ENCODE results near the gene IGFBP2.

Gene IGFBP2

DNA sequence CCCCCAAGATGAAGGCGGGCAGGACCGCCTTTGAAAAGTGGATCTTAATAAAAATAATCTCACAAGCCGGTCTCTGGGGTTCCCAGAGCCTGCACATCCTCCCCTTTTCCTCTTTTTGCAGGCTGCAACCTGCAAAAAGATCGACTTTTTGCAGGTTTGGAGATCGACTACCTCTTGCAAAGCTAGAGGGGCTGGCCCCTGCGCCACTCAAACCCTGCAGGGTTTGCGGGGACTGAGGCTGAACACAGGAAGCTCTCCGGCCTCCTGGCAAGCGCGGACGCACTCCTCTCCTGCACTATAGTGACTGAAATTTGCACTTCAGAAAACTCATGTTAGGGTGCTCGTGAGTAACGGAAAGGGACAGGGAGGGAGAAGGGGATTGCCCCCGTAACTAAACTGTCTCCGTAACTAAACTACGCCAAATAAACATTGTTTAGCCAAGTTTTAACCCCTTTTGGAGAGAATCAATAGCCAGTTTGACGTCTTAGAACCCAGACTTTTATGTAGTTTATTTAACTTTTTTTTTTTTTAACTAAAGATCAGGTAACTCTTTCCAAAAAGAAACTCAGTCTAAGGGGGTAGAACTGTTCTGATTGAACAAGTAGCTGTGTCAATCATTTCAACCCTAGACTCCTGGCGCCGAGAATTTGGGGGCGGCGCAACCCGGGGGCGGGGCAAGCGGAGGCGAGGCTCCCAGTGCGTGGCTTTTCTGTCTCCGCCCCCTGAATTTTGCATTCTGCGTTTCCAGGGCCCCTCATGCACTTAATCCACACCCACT lies 59.6 kb downstream of the IGFBP2 start:
- Mint-ChIP-seq H3K27me3 (peaks cover 92% of the 10 kb centered on the region), H3K4me1 (peaks cover 35% of the 10 kb centered on the region), H3K36me3 (no peaks in the 10 kb centered on the region), H3K9me3 (no peaks in the 10 kb centered on the region), H3K4me3 (peak overlapping the region; percentile 69), H3K27ac (no peak overlapping the region)
- ATAC-seq, result no peak

DNA sequence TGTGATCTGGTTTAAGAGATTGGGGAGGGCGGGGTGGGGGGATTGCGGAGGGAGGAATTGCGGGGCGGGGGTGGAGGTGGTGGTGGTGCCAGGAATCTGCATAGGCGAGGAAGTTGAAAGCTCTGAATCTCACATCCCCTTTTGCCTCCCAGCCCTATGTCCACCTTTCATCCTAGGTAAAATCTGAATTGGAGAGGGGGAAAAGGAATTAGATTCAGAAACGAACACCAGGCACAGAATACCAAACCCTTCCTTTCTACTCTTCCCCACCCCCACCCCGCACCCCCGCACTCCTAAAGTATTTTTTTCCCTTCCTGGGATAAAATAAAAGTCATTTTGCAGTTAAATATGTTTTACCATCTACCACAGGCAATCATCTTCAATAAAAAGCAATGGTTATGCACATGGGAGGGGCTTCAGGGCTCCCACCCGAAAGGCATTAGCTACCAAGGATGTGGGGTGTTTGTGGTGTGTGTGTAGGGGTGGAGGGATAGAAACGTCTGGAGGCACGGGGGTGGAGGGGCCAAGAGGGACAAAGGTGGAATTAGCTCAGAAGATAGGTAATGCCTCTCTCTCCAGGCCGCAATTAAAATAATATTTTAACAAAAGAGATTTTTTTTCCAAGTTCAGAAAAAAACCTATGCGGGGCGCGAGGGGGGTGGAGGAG lies 60.3 kb downstream of the IGFBP2 start:
- Mint-ChIP-seq H3K4me1 (peaks cover 35% of the 10 kb centered on the region), H3K4me3 (peak overlapping the region; percentile 25), H3K9me3 (no peaks in the 10 kb centered on the region), H3K36me3 (no peaks in the 10 kb centered on the region), H3K27me3 (peaks cover 94% of the 10 kb centered on the region), H3K27ac (no peak overlapping the region)
- no peak for ATAC-seq

DNA sequence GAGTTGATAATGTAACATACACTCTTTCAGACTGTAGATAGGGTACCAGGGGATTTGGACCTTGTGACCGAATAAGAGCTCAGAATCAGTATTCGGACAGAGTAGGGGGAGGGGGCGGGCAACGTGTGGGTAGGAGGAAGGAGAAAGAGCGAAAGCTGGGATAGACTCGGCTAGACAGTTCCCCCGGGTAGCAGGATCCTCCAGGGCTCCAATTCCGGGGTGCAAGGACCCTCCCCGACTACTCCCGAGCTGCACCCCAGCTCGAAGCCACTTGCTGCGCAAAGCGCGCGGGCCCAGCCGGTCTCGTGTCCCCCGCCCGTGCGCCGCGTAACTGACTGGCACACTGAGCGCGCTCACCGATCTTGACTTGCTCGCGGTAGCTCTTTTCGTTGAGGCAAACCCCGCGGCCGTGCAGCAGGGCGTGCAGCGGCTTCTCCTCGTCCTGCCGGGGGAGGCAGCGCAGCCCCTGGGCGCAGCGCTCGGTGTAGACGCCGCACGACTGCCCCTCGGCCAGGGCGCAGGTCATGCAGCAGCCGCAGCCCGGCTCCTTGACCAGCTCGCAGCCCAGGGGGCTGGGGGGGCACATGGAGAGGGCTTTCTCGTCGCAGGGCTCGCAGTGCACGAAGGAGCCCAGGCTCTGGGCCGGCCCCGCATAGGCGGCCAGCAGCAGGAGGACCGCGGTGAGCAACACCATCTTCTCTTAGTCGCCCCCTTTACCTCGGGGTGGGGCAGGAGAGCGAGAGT lies 61.0 kb downstream of the IGFBP2 start:
- peaks cover 87% of the 10 kb centered on the region for H3K27me3 Mint-ChIP-seq
- peaks cover 35% of the 10 kb centered on the region for H3K4me1 Mint-ChIP-seq
- no peak overlapping the region for H3K27ac Mint-ChIP-seq
- ATAC-seq, result no peak
- no peaks in the 10 kb centered on the region for H3K9me3 Mint-ChIP-seq
- H3K36me3 Mint-ChIP-seq, result no peaks in the 10 kb centered on the region
- peak overlapping the region; percentile 12 for H3K4me3 Mint-ChIP-seq

DNA sequence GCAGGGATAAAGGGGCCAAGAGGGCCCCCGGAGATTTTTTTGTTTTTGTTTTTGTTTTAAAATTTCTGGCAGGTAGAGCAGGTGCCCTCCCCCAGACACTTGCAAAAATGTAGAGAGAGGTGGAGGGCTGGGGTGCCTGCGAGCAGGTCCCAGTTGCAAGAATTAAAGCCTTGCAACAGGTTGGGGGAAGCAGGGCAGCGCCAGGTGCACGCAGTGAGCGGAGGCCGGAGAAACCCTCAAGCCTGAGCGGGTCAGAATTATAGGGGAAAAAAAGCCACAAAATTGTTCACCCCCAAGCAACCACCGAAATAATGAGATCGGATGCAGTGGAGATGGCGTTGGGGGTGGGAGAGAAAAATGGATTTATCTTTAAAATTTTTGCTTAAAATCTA lies 61.6 kb downstream of the IGFBP2 start:
- H3K27ac Mint-ChIP-seq, result no peak overlapping the region
- peaks cover 81% of the 10 kb centered on the region for H3K27me3 Mint-ChIP-seq
- ATAC-seq, result no peak
- H3K4me1 Mint-ChIP-seq, result peaks cover 35% of the 10 kb centered on the region
- H3K36me3 Mint-ChIP-seq, result no peaks in the 10 kb centered on the region
- no peak overlapping the region for H3K4me3 Mint-ChIP-seq
- H3K9me3 Mint-ChIP-seq, result no peaks in the 10 kb centered on the region

DNA sequence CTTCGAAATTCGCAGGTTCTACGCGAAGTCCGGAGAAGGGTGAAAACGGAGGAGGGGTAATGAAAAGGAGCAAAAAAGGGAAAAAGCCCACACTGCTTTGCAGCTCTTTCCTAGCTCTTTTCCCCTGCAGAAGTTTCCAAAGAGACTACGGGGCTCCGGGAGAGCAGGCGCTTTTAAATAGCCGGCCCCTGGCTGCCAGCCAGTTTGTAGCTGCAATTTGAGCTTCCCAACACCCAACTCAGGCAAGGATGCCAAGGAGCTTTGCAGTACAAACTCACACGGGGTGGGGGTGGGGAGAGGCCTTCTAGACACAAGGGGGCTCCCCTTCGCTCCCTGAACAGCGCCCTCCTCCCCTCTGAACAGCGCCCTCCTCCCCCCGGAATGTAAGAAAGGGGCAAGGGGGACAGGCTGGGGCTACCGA lies 62.2 kb downstream of the IGFBP2 start, which contains the start of gene IGFBP5:
Gene IGFBP5, minus strand, starts transcription at position 149 of the 421 bp plus-strand sequence. CDS start 774 bp downstream, outside the sequence.
- Mint-ChIP-seq H3K27ac (no peak within 1 kb of the TSS), H3K4me3 (peak within 1 kb of the TSS; percentile 12), H3K36me3 (no peaks in the 10 kb centered on the region), H3K9me3 (no peaks in the 10 kb centered on the region), H3K27me3 (peaks cover 75% of the 10 kb centered on the region), H3K4me1 (peaks cover 35% of the 10 kb centered on the region)
- ATAC-seq, result no peak

DNA sequence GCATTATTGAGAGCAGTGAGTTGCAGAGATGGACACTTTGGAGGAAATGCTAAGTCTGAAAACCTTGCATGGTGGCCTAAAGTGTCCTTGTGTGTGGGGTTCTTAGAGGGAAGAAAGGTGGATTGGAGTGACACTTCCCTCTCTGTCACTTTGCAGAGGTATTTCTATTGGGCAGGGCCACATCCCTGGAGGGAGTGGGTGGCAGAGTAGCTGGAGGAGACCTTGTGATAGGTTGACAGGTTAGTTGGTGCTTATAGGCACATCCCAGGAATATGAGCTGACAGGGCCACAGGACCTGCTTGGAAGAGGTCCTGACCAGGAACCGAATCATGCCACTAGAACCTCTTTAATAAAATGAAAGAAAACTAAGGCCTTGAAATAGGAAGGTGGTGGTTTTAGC lies 63.1 kb downstream of the IGFBP2 start:
- peaks cover 67% of the 10 kb centered on the region for H3K27me3 Mint-ChIP-seq
- H3K4me3 Mint-ChIP-seq, result no peak overlapping the region
- H3K27ac Mint-ChIP-seq, result no peak overlapping the region
- ATAC-seq, result no peak
- H3K4me1 Mint-ChIP-seq, result peaks cover 32% of the 10 kb centered on the region
- no peaks in the 10 kb centered on the region for H3K36me3 Mint-ChIP-seq
- no peaks in the 10 kb centered on the region for H3K9me3 Mint-ChIP-seq

DNA sequence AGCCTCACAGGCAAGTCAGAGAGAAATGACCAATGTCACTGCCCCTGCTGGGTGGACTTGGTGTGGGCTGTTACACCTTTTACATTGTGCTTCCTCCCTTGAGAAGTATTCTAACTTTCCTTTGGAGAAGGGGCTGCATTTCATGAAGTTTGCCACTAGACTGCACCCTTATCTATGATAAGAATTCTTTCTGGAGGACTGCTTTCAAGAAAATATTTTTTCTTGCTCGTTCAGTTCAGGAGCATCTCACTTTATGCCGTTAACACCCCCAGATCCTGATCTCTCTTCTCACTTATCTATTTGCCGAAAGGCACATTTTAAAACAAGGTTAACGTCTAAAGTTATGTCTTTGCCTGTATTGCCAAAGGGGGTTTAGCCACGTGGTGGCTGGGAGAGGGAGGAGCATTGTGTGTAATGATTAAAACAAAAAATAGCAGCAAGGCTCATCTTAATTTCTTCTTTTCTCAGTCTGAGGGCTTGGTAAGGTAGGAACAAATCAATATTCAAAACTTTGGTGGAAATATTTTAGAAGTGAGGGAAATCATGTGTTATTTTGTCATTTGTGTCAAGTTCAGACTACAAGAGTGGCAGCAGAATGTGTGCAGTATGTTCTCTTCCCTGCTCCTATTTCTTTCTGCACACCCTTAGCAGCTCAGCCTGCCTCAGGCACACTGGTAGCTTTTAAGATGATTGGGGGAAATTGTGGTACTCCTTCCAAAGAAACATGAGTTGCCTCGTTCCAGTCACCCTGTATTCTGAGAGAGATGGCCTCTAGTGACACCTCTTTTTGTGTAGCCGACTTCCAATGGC lies 63.7 kb downstream of the IGFBP2 start:
- Mint-ChIP-seq H3K27me3 (peaks cover 61% of the 10 kb centered on the region), H3K27ac (no peak overlapping the region), H3K4me3 (no peak overlapping the region), H3K4me1 (peaks cover 27% of the 10 kb centered on the region), H3K36me3 (no peaks in the 10 kb centered on the region), H3K9me3 (no peaks in the 10 kb centered on the region)
- ATAC-seq, result no peak

DNA sequence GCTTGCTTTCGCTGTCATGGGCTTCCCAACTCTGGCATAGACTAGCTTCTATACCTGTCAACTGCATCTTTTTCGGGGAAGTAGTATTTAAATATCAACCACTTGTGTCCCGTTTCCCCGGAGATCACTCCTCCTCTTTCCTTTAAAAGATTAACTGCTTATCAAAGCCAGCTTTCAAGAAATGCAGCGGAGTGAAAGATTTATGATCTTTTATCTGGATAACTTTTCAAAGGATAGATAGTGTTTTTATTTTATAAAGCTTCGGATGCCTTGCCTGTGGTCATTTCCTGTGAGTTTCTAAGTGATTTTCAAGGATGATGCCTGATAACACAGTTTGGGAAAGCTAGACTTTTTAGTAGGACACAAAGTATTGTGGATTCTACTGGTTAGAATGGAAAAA lies 65.1 kb downstream of the IGFBP2 start:
- Mint-ChIP-seq H3K4me3 (no peak overlapping the region), H3K27me3 (peaks cover 55% of the 10 kb centered on the region)
- ATAC-seq, result no peak

DNA sequence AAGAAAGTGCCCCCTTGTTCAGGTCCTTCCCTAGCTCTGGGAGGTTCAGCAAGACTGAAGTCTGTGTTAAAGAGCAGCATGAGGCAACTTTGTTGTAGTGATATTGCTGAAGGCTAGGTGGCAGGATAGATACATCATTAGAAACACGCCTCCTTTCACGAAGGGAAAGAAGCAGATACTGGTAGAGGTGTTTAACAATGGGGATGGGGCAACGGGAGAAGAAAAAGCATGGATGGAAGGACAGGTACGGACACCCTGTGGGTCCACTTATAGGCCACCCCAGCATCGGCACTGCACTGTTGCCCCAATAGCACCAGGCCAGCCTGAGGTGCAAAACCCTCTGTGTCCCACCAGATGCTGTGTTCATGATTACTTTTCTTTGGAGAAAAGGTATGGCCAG lies 65.7 kb downstream of the IGFBP2 start:
- Mint-ChIP-seq H3K36me3 (no peaks in the 10 kb centered on the region), H3K4me3 (no peak overlapping the region), H3K27me3 (peaks cover 49% of the 10 kb centered on the region), H3K27ac (no peak overlapping the region), H3K4me1 (peaks cover 12% of the 10 kb centered on the region), H3K9me3 (no peaks in the 10 kb centered on the region)
- peak; percentile 56 for ATAC-seq

More for the DNA sequence above, 65.1 kb downstream of the IGFBP2 start:
- Mint-ChIP-seq H3K9me3 (no peaks in the 10 kb centered on the region), H3K27ac (no peak overlapping the region), H3K36me3 (no peaks in the 10 kb centered on the region), H3K4me1 (peaks cover 17% of the 10 kb centered on the region)

DNA sequence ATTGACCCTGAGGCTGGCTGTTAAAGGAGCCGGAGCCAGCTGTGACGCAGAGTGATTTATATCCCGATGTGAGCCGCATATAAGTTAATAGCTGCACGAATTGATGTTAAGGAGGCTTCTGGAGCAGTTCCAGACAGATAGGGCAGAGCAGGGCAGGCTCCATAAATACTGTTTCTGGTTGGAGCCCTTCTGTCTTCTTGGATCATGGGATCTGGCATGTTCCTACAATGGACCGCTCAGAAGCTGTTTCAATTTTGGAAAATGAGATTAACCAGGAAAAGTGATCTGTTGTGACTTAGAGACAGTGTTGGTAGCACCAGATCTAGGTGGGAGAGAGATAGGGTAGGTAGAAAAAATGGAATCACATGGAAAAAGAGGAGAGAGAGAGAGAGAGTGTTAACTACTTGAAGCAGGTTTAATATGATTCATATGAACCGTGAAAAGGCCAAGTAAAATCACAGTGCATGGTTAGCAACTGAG lies 66.9 kb downstream of the IGFBP2 start:
- Mint-ChIP-seq H3K36me3 (no peaks in the 10 kb centered on the region), H3K9me3 (no peaks in the 10 kb centered on the region), H3K27ac (no peak overlapping the region), H3K4me3 (no peak overlapping the region), H3K27me3 (peaks cover 37% of the 10 kb centered on the region), H3K4me1 (no peaks in the 10 kb centered on the region)
- ATAC-seq, result no peak

DNA sequence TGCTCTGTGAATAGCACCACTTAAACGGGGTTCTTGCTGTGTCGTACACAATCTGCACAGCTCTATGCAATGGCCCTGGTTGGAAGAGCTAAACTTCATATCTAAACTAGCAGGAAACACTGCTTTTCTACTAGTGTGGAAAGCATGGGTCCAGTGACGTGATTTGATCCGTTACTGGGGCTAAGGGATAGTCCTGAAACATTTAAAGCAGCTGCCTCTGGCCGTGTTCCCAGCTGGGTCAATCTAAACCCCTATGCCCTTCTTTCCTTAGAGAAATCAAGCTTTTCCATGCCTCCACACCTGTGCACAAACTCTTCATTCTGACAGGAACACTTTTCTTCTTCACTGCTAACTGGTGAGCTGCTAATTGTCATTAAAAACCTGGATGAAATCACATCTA lies 67.6 kb downstream of the IGFBP2 start:
- Mint-ChIP-seq H3K9me3 (no peaks in the 10 kb centered on the region), H3K27me3 (peaks cover 30% of the 10 kb centered on the region), H3K27ac (no peak overlapping the region), H3K4me1 (no peaks in the 10 kb centered on the region), H3K36me3 (no peaks in the 10 kb centered on the region), H3K4me3 (no peak overlapping the region)
- no peak for ATAC-seq

DNA sequence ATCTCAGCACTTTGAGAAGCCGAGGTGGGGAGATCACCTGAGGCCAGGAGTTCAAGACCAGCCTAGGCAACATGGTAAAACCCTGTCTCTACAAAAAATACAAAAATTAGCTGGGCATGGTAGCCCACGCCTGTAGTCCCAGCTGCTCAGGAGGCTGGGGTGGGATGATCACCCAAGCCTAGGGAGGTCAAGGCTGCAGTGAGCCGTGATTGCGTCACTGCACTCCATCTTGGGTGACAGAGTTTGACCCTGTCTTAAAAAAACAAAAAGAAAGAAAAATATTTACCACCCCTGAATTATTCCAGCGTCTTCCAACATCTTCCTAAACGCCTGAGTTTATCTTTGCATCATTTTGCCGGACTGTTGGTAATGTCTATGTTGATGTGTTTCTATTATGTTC lies 68.3 kb downstream of the IGFBP2 start:
- H3K9me3 Mint-ChIP-seq, result no peaks in the 10 kb centered on the region
- ATAC-seq, result no peak
- no peaks in the 10 kb centered on the region for H3K36me3 Mint-ChIP-seq
- peaks cover 23% of the 10 kb centered on the region for H3K27me3 Mint-ChIP-seq
- H3K4me1 Mint-ChIP-seq, result no peaks in the 10 kb centered on the region
- H3K4me3 Mint-ChIP-seq, result no peak overlapping the region
- no peak overlapping the region for H3K27ac Mint-ChIP-seq

DNA sequence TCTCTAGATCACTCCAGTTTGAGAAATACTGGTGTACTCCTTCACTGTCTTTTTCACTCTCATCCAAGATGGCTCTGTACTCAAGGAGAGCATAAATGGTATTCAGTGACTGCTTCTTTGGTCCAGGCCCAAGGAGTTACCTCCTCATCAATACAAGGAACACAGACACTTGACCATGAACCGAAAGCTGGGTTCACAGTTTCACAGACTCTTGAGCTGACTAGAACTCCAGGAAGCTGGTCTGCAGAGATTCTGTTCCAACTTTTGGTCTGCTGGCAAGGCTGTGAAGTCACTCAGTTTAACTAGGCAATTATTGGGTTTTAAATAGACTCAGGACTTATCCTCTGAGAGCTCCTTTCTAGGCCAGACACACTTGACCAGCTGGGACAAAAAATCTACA lies 69.5 kb downstream of the IGFBP2 start:
- Mint-ChIP-seq H3K36me3 (no peaks in the 10 kb centered on the region), H3K27ac (no peak overlapping the region), H3K9me3 (no peaks in the 10 kb centered on the region), H3K27me3 (peaks cover 10% of the 10 kb centered on the region), H3K4me3 (no peak overlapping the region), H3K4me1 (no peaks in the 10 kb centered on the region)
- ATAC-seq, result no peak

DNA sequence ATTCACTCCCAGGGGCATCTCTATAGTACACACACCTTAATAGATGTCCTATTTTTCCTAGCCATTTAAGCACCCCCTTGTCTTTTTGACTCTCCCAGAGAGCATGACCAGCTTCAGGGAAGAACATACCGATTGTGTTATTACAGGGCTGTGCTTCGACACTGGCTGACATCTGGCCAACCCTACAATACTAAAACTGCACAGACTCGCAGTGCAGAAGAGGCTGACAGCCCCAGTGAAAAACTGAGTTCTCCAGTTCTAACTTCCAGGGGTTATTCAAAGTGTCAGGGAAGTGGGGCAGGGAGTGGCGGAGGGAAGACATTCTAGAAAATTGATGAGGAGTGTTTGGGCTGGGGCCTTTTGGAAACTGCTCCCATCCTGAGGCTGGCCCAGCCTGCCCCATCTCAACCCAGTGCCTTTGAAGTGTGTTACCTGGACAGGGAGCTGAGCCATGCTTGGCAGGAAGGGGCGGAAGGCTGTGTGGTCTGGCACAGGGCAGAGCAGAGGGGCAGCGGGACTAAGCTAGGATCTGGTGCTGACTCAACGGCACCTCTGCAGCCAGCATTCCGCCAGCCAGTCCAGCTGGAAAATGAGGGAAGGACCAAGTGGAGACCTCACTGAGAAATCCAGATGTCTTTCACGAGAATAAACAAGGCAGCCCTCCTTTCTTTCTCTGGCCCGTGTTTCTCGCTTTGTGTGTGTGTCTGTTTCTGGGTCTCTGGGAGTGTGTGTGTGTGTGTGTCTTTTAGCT lies 77.5 kb downstream of the IGFBP2 start:
- Mint-ChIP-seq H3K36me3 (no peaks in the 10 kb centered on the region), H3K9me3 (no peaks in the 10 kb centered on the region), H3K27ac (no peak overlapping the region), H3K4me3 (no peak overlapping the region), H3K4me1 (no peaks in the 10 kb centered on the region), H3K27me3 (peaks cover 12% of the 10 kb centered on the region)
- no peak for ATAC-seq
